Vagina (tissue), 2 donors: Measurements from ENCODE around the gene ST7.

Experiments used
- POLR2A ChIP-seq, 2 donors: fragments of 450-650 bp; IDR thresholded peaks; one replicate each; pipeline ENCODE4 v1.6.1; 2017; ENCODE audit warnings: antibody characterized with exemption in 2 of 2, mild to moderate bottlenecking in 2 of 2, moderate library complexity in 2 of 2
- POLR2AphosphoS5 ChIP-seq, 2 donors: sonication (generic); formaldehyde crosslinking; IDR thresholded peaks; one replicate each; pipeline ENCODE4 v1.9.0; 2017; ENCODE audit warnings: antibody characterized with exemption in 2 of 2, mild to moderate bottlenecking in 2 of 2, low read depth in 1 of 2; ENCODE audit not compliant: insufficient read depth in 1 of 2
- TF ChIP-seq, protein P1 (sequence below), 3 experiments: fragments of 450-650 bp in 2 of 3; fragments of 200-600 bp in 1 of 3; sonication (generic) in 1 of 3; IDR thresholded peaks; one replicate each; pipeline ENCODE4 v1.5.1; 2017 to 2019; ENCODE audit warnings: antibody characterized with exemption in 3 of 3, mild to moderate bottlenecking in 2 of 3, moderate library complexity in 2 of 3

DNA sequence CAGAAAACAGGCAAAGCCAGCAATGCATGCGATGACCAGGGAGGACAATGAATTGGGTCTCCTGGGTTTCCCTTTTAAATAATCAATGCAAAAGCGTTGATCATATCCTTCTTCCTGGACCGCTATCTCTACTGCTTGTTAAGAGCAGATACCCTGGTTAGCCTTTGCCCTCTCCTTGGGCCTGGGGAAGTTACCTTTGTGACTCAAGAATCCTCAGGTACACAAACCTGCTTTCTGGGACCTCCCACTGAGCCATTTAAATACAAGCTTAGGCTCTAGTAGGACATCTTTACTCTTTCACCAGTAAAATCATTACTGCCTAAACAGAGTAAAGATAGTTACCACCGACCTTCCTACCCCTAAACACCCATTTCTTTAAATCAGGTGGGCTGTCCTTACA is 195.7 kb downstream of the ST7 start:
- no peak for TF ChIP-seq POLR2A (IDR thresholded peaks at IDR 0.05)
- TF ChIP-seq, protein P1, sequence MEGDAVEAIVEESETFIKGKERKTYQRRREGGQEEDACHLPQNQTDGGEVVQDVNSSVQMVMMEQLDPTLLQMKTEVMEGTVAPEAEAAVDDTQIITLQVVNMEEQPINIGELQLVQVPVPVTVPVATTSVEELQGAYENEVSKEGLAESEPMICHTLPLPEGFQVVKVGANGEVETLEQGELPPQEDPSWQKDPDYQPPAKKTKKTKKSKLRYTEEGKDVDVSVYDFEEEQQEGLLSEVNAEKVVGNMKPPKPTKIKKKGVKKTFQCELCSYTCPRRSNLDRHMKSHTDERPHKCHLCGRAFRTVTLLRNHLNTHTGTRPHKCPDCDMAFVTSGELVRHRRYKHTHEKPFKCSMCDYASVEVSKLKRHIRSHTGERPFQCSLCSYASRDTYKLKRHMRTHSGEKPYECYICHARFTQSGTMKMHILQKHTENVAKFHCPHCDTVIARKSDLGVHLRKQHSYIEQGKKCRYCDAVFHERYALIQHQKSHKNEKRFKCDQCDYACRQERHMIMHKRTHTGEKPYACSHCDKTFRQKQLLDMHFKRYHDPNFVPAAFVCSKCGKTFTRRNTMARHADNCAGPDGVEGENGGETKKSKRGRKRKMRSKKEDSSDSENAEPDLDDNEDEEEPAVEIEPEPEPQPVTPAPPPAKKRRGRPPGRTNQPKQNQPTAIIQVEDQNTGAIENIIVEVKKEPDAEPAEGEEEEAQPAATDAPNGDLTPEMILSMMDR (IDR thresholded peaks at IDR 0.05): no peak
- TF ChIP-seq POLR2AphosphoS5 (IDR thresholded peaks at IDR 0.05; ENCODE audit: insufficient read depth in 1 of 2, low read depth in 1 of 2): no peak
